NCI-H2081 (cell line): ENCODE results near the gene ZBTB46.

Source experiments
- DNase-seq, 2 experiments: peaks; one replicate each; lab custom pipeline; 2025; lab: John Stamatoyannopoulos, UW

Gene ZBTB46

GRCh38 chr20:63745424-63745805, 85.6 kb downstream of the ZBTB46 start:
- DNase-seq: no peak

GRCh38 chr20:63744574-63745423, 86.3 kb downstream of the ZBTB46 start:
- DNase-seq: no peak

GRCh38 chr20:63744158-63744557, 86.9 kb downstream of the ZBTB46 start:
- DNase-seq: no peak

- no peak for DNase-seq
These were observed 87.7 kb downstream of the ZBTB46 start for GRCh38 chr20:63743210-63743970.

GRCh38 chr20:63742381-63743024, 88.6 kb downstream of the ZBTB46 start:
- DNase-seq: no peak

GRCh38 chr20:63741676-63742380, 89.2 kb downstream of the ZBTB46 start:
- DNase-seq: no peak

GRCh38 chr20:63741354-63741675, 89.7 kb downstream of the ZBTB46 start:
- no peak for DNase-seq

GRCh38 chr20:63740627-63741353, 90.3 kb downstream of the ZBTB46 start:
- peak; percentile 71 to 82 for DNase-seq

GRCh38 chr20:63740070-63740626, 90.9 kb downstream of the ZBTB46 start:
- DNase-seq: no peak

GRCh38 chr20:63739130-63740069, 91.7 kb downstream of the ZBTB46 start, which contains the start of gene SLC2A4RG:
SLC2A4RG (plus strand) TSS chr20:63739776; CDS start chr20:63739913, 137 bp downstream.
- DNase-seq: peak; percentile 66 to 69

- DNase-seq: no peak
These were observed 92.4 kb downstream of the ZBTB46 start for GRCh38 chr20:63738687-63739129.

GRCh38 chr20:63737945-63738686, 92.9 kb downstream of the ZBTB46 start:
- DNase-seq: no peak

- DNase-seq: no peak
These were observed 93.4 kb downstream of the ZBTB46 start for GRCh38 chr20:63737695-63737944.

- DNase-seq: no peak
These were observed 94.0 kb downstream of the ZBTB46 start for GRCh38 chr20:63736893-63737694.

GRCh38 chr20:63735859-63736718, 95.0 kb downstream of the ZBTB46 start, which contains the start of gene LIME1:
LIME1 (plus strand) TSS chr20:63736664; CDS start chr20:63737550, 886 bp downstream.
- no peak for DNase-seq

- DNase-seq: no peak
These were observed 95.9 kb downstream of the ZBTB46 start for GRCh38 chr20:63734946-63735858.
